RWPE2 (cell line): Measurements from ENCODE around the gene NEXN.

Experiments
- ATAC-seq: fragments of 200-7000 bp; cut with Tn5 transposase; 3 replicates; pipeline ENCODE4 v1.9.1; 2021; ENCODE audit warnings: low read depth
- DNase-seq: peaks from one replicate; pipeline ENCODE4 v3.0.0-alpha.2; 2020; ENCODE audit warnings: low spot score
- H3K27ac ChIP-seq: fragments of 450-650 bp; 2 replicates; pipeline ENCODE4 v1.5.1; 2017; ENCODE audit warnings: mild to moderate bottlenecking; ENCODE audit not compliant: poor library complexity, severe bottlenecking
- H3K27me3 ChIP-seq: fragments of 250-450 bp; sonication (Bioruptor Pico); 2 replicates; pipeline ENCODE4 v1.5.1; 2021; ENCODE audit warnings: mild to moderate bottlenecking, moderate library complexity; ENCODE audit not compliant: insufficient read depth, poor library complexity, severe bottlenecking
- H3K36me3 ChIP-seq: fragments of 250-450 bp; sonication (Bioruptor Pico); 2 replicates; pipeline ENCODE4 v1.5.1; 2020; ENCODE audit warnings: low read depth, mild to moderate bottlenecking, moderate library complexity
- H3K4me1 ChIP-seq: fragments of 250-450 bp; sonication (Bioruptor Pico); 2 replicates; pipeline ENCODE4 v1.5.1; 2021; ENCODE audit warnings: mild to moderate bottlenecking, moderate library complexity; ENCODE audit not compliant: insufficient read depth, poor library complexity, severe bottlenecking
- H3K4me3 ChIP-seq: fragments of 250-450 bp; sonication (Bioruptor Pico); 2 replicates; pipeline ENCODE4 v1.5.1; 2021; ENCODE audit warnings: mild to moderate bottlenecking, moderate library complexity; ENCODE audit not compliant: severe bottlenecking
- H3K9me3 ChIP-seq: fragments of 250-450 bp; sonication (Bioruptor Pico); 2 replicates; pipeline ENCODE4 v1.5.1; 2021; ENCODE audit warnings: mild to moderate bottlenecking, moderate library complexity; ENCODE audit not compliant: severe bottlenecking
- TF ChIP-seq, protein P1 (sequence below): fragments of 450-650 bp; IDR thresholded peaks from one replicate; pipeline ENCODE4 v1.5.1; 2017; ENCODE audit warnings: mild to moderate bottlenecking, moderate library complexity; ENCODE audit not compliant: poor library complexity, severe bottlenecking

NEXN gene

DNA sequence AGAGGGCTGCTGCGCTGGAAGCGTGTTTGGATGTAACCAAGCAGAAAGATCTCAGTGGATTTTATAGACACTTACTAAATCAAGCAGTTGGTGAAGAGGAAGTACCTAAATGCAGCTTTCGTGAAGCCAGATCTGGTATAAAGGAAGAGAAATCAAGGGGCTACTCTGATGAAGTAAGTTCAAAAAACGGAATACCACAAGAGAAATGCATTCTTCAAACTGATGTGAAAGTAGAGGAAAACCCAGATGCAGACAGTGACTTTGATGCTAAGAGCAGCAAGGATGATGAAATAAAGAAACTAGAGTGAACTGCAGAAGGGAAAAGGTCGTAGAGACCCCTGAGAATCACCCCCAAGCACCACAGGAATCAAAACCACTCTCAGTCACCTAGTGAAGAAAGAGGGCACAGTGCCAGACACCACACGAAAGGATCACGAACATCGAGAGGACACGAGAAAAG is 40.8 kb upstream of the NEXN start:
- no peaks in the 10 kb centered on the region for H3K27me3 ChIP-seq
- DNase-seq (no peak), ATAC-seq (no peak)
- no peaks in the 10 kb centered on the region for H3K4me1 ChIP-seq
- no peak overlapping the region for H3K4me3 ChIP-seq
- peaks cover 18% of the 10 kb centered on the region for H3K36me3 ChIP-seq
- no peaks in the 10 kb centered on the region for H3K9me3 ChIP-seq
- TF ChIP-seq, protein P1, sequence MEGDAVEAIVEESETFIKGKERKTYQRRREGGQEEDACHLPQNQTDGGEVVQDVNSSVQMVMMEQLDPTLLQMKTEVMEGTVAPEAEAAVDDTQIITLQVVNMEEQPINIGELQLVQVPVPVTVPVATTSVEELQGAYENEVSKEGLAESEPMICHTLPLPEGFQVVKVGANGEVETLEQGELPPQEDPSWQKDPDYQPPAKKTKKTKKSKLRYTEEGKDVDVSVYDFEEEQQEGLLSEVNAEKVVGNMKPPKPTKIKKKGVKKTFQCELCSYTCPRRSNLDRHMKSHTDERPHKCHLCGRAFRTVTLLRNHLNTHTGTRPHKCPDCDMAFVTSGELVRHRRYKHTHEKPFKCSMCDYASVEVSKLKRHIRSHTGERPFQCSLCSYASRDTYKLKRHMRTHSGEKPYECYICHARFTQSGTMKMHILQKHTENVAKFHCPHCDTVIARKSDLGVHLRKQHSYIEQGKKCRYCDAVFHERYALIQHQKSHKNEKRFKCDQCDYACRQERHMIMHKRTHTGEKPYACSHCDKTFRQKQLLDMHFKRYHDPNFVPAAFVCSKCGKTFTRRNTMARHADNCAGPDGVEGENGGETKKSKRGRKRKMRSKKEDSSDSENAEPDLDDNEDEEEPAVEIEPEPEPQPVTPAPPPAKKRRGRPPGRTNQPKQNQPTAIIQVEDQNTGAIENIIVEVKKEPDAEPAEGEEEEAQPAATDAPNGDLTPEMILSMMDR, result no peak
- H3K27ac ChIP-seq, result no peak overlapping the region

DNA sequence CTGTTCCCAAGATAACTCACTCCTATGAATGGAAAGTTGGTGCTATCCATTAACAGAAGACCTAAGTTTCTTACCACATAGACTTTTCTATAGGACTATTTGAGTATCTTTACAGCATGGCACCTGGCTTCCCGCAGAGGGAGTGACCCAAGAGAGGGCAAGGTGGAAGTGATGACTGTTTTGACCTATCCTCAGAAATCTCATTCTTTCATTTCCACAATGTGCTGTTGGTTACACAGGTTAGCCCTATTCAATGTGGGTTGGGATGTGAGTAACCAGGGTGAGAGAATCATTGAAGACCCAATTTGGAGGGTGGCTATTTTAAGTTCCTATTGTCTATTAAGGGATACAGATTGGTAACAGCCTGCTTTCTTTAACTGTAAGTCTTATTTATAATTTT is 38.3 kb upstream of the NEXN start:
- H3K9me3 ChIP-seq, result no peaks in the 10 kb centered on the region
- H3K4me1 ChIP-seq, result no peaks in the 10 kb centered on the region
- H3K36me3 ChIP-seq, result peaks cover 6% of the 10 kb centered on the region; the same call in 1 of the 2 replicates
- H3K27ac ChIP-seq, result no peak overlapping the region
- DNase-seq (no peak), ATAC-seq (no peak)
- TF ChIP-seq, protein P1, result no peak
- no peaks in the 10 kb centered on the region for H3K27me3 ChIP-seq
- H3K4me3 ChIP-seq, result no peak overlapping the region

DNA sequence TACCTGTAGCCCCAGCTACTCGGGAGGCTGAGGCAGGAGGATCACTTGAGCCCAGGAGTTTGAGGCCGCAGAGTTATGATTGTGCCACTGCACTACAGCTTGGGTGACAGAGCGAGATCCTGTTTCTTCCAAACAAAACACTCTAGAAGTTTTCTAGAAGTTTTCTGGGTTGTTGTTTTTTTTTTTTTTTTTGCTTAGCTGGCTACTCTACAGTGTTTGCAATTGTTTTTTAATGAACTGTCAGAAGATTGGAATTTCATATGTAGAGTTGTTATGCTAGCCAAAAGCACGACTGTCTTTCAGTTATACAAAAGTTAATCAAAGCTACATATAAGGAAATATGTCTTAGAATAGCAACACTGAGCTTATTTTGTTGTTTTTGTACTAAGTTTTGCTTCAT is 30.9 kb upstream of the NEXN start:
- DNase-seq (no peak), ATAC-seq (no peak)
- peaks cover 8% of the 10 kb centered on the region for H3K36me3 ChIP-seq
- H3K27ac ChIP-seq, result no peak overlapping the region
- no peaks in the 10 kb centered on the region for H3K4me1 ChIP-seq
- no peaks in the 10 kb centered on the region for H3K27me3 ChIP-seq
- TF ChIP-seq, protein P1, result no peak
- H3K4me3 ChIP-seq, result no peak overlapping the region
- H3K9me3 ChIP-seq, result peaks cover 3% of the 10 kb centered on the region

DNA sequence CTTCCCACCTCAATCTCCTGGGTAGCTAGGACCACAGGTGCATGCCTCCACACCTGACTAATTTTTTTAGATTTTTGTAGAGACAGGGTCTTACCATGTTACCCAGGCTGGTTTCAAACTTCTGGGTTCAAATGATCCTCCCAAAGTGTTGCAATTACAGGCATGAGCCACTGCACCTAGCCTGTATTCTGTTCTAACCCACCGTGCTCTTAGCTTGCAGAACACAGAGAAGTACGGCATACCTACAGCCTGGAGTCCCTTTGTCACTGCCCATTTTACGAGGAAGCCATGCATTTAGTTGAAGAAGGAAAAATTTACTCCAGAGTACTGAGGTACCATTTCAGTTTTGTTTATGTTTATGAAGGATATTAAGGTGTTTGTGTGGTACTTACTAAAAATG is 29.7 kb upstream of the NEXN start:
- H3K4me3 ChIP-seq, result no peak overlapping the region
- DNase-seq, result no peak

DNA sequence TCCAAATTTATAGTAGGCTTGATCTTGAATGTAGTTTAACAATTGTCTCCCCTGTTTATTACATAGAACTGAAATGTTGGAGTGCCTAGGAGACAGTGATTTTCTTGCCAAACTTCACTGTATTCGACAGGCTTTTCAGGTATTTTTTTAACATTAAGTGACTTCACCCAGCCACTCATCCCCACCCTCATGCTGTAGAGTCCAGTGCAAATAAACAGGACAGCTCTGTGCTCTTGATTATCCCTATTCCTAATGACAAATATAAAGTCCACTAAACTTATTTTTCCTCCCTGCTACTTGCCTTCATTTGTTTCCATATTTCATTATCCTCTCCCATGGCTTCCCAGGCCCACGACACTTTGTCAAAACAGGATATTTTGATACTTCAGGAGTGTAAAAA is 29.2 kb upstream of the NEXN start:
- DNase-seq (no peak), ATAC-seq (no peak)
- TF ChIP-seq, protein P1, result no peak
- peaks cover 3% of the 10 kb centered on the region for H3K9me3 ChIP-seq
- no peak overlapping the region for H3K4me3 ChIP-seq
- peaks cover 12% of the 10 kb centered on the region for H3K36me3 ChIP-seq
- H3K4me1 ChIP-seq, result no peaks in the 10 kb centered on the region
- no peak overlapping the region for H3K27ac ChIP-seq
- H3K27me3 ChIP-seq, result no peaks in the 10 kb centered on the region

More for the DNA sequence above, 29.7 kb upstream of the NEXN start:
- Histone ChIP-seq H3K9me3 (peaks cover 3% of the 10 kb centered on the region), H3K4me1 (no peaks in the 10 kb centered on the region), H3K27me3 (no peaks in the 10 kb centered on the region), H3K27ac (no peak overlapping the region), H3K36me3 (peaks cover 8% of the 10 kb centered on the region)
- no peak for ATAC-seq
- TF ChIP-seq, protein P1, result no peak
